ENCODE measurements around the gene CD164L2. TPM values are rescaled to one million over a fixed set of nuclear protein-coding genes. Genes with fewer than 3 reads are reported as not detected.
A peak's percentile ranks its signal among the peaks of the same experiment; 100 is the strongest.

The CD164L2 gene
- total and polyA plus RNA-seq, 2 experiments from 2014 or later: 2.0 to 2.8 TPM

GRCh38 chr1:27359822-27360158 is 23.3 kb downstream of the CD164L2 start:
- H3K27ac Mint-ChIP-seq: no peak overlapping the region
- Histone ChIP-seq H3K36me3 (ENCODE audit: insufficient read depth) (no peaks in the 10 kb centered on the region), H3K79me2 (replicated peaks; ENCODE audit: insufficient read depth) (no peaks in the 10 kb centered on the region), H3K4me1 (ENCODE audit: insufficient read depth) (peaks cover 14% of the 10 kb centered on the region), H3K4me2 (peak overlapping the region; percentile 94), H3F3A (replicated peaks; ENCODE audit: low read depth) (0 out of 2 replicates have a peak, but pooled peaks cover 8% of the 10 kb centered on the region), H3K4me3 (peak overlapping the region; percentile 88), H3K27ac (ENCODE audit: low read depth) (no peak overlapping the region), H3K27me3 (ENCODE audit: insufficient read depth) (peaks cover 47% of the 10 kb centered on the region), H2AFZ (peak overlapping the region; percentile 91; the same call in 1 of the 2 replicates), H3K9me2 (ENCODE audit: insufficient read depth) (no peaks in the 10 kb centered on the region), H4K20me1 (replicated peaks; ENCODE audit: insufficient read depth) (no peaks in the 10 kb centered on the region)
- peak overlapping the region; percentile 74 for H3K4me3 Mint-ChIP-seq
- H3K27me3 Mint-ChIP-seq (ENCODE audit: insufficient read depth, low read depth, poor library complexity): peaks cover 42% of the 10 kb centered on the region
- TF ChIP-seq REST (IDR thresholded peaks at IDR 0.05; ENCODE audit: unreplicated experiment) (no peak), EZH2phosphoT487 (IDR thresholded peaks at IDR 0.05; ENCODE audit: unreplicated experiment) (no peak), ZNF462 (CRISPR knock-in tag; IDR thresholded peaks at IDR 0.05) (no peak), NANOG (IDR thresholded peaks at IDR 0.05; ENCODE audit: borderline replicate concordance) (no peak)
- H3K4me1 Mint-ChIP-seq: peaks cover 23% of the 10 kb centered on the region
- DNase-seq (ENCODE audit: low spot score) (no peak), ATAC-seq (no peak)
- no peaks in the 10 kb centered on the region for H3K9me3 Mint-ChIP-seq
- H3K36me3 Mint-ChIP-seq (ENCODE audit: low read depth): peaks cover 5% of the 10 kb centered on the region; the same call in 1 of the 3 replicates

All from GM23338 (cell line).